Neural progenitor cell (in vitro differentiated cells): Measurements from ENCODE around the gene TPCN1. TPM values are rescaled to one million over a fixed set of nuclear protein-coding genes. Genes with fewer than 3 reads are reported as not detected.

ENCODE experiments used
- DNase-seq: peaks from one replicate; pipeline ENCODE4 v3.0.0-alpha.2; 2016; ENCODE audit warnings: low spot score
- H2AFZ ChIP-seq: fragments of 200-600 bp; sonication (generic); replicated peaks from 2 replicates; pipeline ENCODE4 v1.6.1; 2016; ENCODE audit warnings: antibody characterized with exemption
- H3F3A ChIP-seq: fragments of 200-600 bp; sonication (generic); 2 replicates; pipeline ENCODE4 v1.6.1; 2016; ENCODE audit warnings: antibody characterized with exemption, low read depth
- H3K27ac ChIP-seq: fragments of 200-600 bp; sonication (generic); 2 replicates; pipeline ENCODE4 v1.5.1; 2016; ENCODE audit warnings: mild to moderate bottlenecking
- H3K27me3 ChIP-seq: fragments of 200-600 bp; sonication (generic); 2 replicates; pipeline ENCODE4 v1.6.1; 2016; ENCODE audit warnings: mild to moderate bottlenecking, moderate library complexity
- H3K36me3 ChIP-seq: fragments of 200-600 bp; sonication (generic); 2 replicates; pipeline ENCODE4 v1.5.1; 2016
- H3K4me1 ChIP-seq: fragments of 200-600 bp; sonication (generic); 2 replicates; pipeline ENCODE4 v1.6.1; 2016; ENCODE audit warnings: mixed run types
- H3K4me2 ChIP-seq: fragments of 200-600 bp; sonication (generic); 2 replicates; pipeline ENCODE4 v1.6.1; 2016
- H3K4me3 ChIP-seq: fragments of 200-600 bp; sonication (generic); 2 replicates; pipeline ENCODE4 v1.5.1; 2016
- H3K79me2 ChIP-seq: fragments of 200-600 bp; sonication (generic); 2 replicates; pipeline ENCODE4 v1.6.1; 2016; ENCODE audit warnings: low read depth
- H3K9ac ChIP-seq: fragments of 200-600 bp; sonication (generic); 2 replicates; pipeline ENCODE4 v1.6.1; 2016
- H3K9me3 ChIP-seq: fragments of 200-600 bp; sonication (generic); 2 replicates; pipeline ENCODE4 v1.5.1; 2016; ENCODE audit warnings: low read depth
- H4K20me1 ChIP-seq: fragments of 200-600 bp; sonication (generic); 2 replicates; pipeline ENCODE4 v1.6.1; 2016; ENCODE audit warnings: low read depth
- H3K27ac Mint-ChIP-seq: 3 replicates; pipeline ENCODE4 v1.8.0; 2021; ENCODE audit warnings: mixed read lengths
- H3K27me3 Mint-ChIP-seq: 2 replicates; pipeline ENCODE4 v1.8.0; 2022; ENCODE audit warnings: low read depth, mild to moderate bottlenecking, inconsistent platforms, moderate library complexity, mixed read lengths; ENCODE audit not compliant: insufficient read depth
- H3K36me3 Mint-ChIP-seq: 3 replicates; pipeline ENCODE4 v1.8.0; 2021; ENCODE audit warnings: mixed read lengths
- H3K4me1 Mint-ChIP-seq: 3 replicates; pipeline ENCODE4 v1.8.0; 2021; ENCODE audit warnings: mixed read lengths
- H3K4me3 Mint-ChIP-seq: 3 replicates; pipeline ENCODE4 v1.8.0; 2021; ENCODE audit warnings: mild to moderate bottlenecking, moderate library complexity, mixed read lengths
- H3K9me3 Mint-ChIP-seq: 3 replicates; pipeline ENCODE4 v1.8.0; 2020; ENCODE audit warnings: mixed read lengths
- EZH2 ChIP-seq: fragments of 200-600 bp; sonication (generic); IDR thresholded peaks from 2 replicates; pipeline ENCODE4 v1.6.1; 2017; ENCODE audit warnings: antibody characterized with exemption, mild to moderate bottlenecking, moderate library complexity
- EZH2phosphoT487 ChIP-seq: fragments of 200-600 bp; sonication (generic); IDR thresholded peaks from 2 replicates; pipeline ENCODE4 v1.6.1; 2017; ENCODE audit warnings: antibody characterized with exemption
- total RNA-seq: library from RNA; depleted of rRNA; stranded (reverse); fragments of >200 nt; gene quantifications from 2 replicates; pipeline ENCODE4 v1.2.3, GENCODE V29; 2015; ENCODE audit warnings: low replicate concordance
- TF ChIP-seq, protein P1 (sequence below): fragments of 200-600 bp; sonication (generic); IDR thresholded peaks from 2 replicates; pipeline ENCODE4 v1.5.1; 2017; ENCODE audit warnings: antibody characterized with exemption, mild to moderate bottlenecking

The TPCN1 gene
- total RNA-seq, 1 donor from 2014 or later: 12.2 TPM

DNA sequence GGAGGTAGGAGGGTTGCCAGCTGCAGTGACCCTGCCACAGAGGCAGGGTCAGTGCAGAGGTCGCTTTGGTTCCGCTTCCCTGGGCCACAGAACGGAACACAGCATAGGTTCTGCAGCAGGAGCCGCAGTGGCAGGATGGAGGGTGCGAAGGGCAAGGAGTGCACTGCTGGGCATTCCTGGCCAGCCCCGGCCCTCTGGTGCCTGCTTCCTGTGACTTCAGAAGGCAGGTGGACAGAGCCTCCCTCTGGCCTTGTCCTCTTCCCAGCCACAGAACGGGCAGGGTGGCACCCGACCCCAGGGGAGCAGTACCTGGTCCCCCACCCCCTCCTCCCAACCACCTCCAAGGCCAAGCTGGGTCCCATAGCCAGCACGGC is 75.9 kb downstream of the TPCN1 start:
- Histone ChIP-seq H3K9ac (no peak overlapping the region), H3K79me2 (no peaks in the 10 kb centered on the region), H4K20me1 (no peaks in the 10 kb centered on the region), H3K4me2 (no peak overlapping the region), H3K27me3 (no peaks in the 10 kb centered on the region), H2AFZ (no peak overlapping the region), H3K27ac (no peak overlapping the region), H3F3A (peaks cover 8% of the 10 kb centered on the region), H3K9me3 (no peaks in the 10 kb centered on the region), H3K36me3 (no peaks in the 10 kb centered on the region), H3K4me3 (no peak overlapping the region), H3K4me1 (peaks cover 7% of the 10 kb centered on the region)
- Mint-ChIP-seq H3K36me3 (no peaks in the 10 kb centered on the region), H3K4me1 (peaks cover 12% of the 10 kb centered on the region), H3K27ac (no peak overlapping the region), H3K4me3 (no peak overlapping the region), H3K9me3 (no peaks in the 10 kb centered on the region), H3K27me3 (peaks cover 5% of the 10 kb centered on the region)
- DNase-seq: no peak
- TF ChIP-seq, protein P1, sequence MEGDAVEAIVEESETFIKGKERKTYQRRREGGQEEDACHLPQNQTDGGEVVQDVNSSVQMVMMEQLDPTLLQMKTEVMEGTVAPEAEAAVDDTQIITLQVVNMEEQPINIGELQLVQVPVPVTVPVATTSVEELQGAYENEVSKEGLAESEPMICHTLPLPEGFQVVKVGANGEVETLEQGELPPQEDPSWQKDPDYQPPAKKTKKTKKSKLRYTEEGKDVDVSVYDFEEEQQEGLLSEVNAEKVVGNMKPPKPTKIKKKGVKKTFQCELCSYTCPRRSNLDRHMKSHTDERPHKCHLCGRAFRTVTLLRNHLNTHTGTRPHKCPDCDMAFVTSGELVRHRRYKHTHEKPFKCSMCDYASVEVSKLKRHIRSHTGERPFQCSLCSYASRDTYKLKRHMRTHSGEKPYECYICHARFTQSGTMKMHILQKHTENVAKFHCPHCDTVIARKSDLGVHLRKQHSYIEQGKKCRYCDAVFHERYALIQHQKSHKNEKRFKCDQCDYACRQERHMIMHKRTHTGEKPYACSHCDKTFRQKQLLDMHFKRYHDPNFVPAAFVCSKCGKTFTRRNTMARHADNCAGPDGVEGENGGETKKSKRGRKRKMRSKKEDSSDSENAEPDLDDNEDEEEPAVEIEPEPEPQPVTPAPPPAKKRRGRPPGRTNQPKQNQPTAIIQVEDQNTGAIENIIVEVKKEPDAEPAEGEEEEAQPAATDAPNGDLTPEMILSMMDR: no peak
- no peak for TF ChIP-seq EZH2phosphoT487

DNA sequence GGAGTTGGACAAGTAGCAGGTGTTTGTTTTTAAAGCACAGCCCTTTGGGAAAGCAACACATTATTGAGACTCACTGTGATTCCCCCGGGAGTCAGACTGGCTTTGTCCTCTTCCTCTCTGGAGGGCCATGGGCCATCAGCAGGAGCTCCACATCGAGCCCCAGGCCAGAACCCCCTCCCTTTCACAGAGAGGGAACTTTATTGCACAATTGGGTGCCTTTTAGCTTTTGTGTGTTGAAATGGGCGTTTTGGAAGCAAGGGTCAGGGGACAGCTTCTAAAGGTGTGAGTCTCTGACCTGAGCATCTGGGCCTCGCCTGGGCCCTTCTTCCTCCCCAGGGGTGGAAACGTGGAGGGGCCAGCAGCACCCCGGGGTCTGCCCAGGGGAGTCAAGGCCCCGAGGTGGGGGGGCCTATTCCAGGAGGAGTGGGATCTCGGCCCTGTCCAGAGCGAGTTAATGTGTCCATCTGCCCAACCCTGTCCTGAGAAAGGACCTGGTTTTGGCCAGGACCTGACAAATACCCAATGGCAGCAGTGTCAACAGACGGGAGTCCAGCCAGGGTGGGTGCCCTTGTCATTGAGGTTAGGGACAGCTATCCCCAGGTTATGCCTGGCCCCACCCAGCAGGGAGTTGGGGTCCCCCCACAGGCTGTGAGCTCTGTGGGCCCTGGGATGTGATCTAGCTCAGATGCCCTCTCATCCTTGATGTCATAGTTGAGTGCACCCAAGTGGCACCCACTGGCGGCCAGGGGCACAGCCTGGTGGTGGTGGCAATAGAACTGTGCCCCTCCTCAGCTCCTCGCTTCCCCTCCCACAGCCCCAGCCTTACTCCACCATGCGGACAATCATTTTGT is 76.6 kb downstream of the TPCN1 start:
- DNase-seq: no peak
- Histone ChIP-seq H4K20me1 (no peaks in the 10 kb centered on the region), H3K79me2 (no peaks in the 10 kb centered on the region), H3K9me3 (no peaks in the 10 kb centered on the region), H3K36me3 (no peaks in the 10 kb centered on the region), H3K4me2 (no peak overlapping the region), H3K27ac (no peak overlapping the region), H3K27me3 (no peaks in the 10 kb centered on the region), H3K4me3 (no peak overlapping the region), H3K4me1 (peaks cover 13% of the 10 kb centered on the region), H2AFZ (no peak overlapping the region), H3F3A (peaks cover 15% of the 10 kb centered on the region), H3K9ac (no peak overlapping the region)
- Mint-ChIP-seq H3K27ac (no peak overlapping the region), H3K4me1 (peaks cover 19% of the 10 kb centered on the region), H3K4me3 (no peak overlapping the region), H3K27me3 (peaks cover 5% of the 10 kb centered on the region), H3K9me3 (no peaks in the 10 kb centered on the region), H3K36me3 (no peaks in the 10 kb centered on the region)
- no peak for TF ChIP-seq EZH2phosphoT487
- TF ChIP-seq, protein P1: no peak

DNA sequence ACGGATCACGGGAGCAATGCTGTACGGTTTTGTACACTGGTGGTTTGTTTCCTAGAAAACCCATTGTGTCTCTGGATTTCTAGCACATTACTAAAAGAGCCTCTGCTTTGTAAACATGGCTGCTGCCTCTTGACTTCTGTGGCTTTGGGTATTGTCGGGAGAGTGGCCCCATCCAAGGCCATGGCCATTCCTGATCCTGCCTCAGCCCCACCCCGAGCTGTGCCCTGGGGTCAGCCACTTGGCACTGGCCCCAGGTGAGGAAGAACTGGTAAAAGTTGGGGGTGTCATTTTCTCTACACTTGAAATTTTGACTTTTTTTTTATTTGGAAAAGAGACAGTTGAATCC is 77.2 kb downstream of the TPCN1 start:
- no peak for DNase-seq
- Histone ChIP-seq H3K27me3 (no peaks in the 10 kb centered on the region), H3K9me3 (no peaks in the 10 kb centered on the region), H4K20me1 (no peaks in the 10 kb centered on the region), H3K79me2 (no peaks in the 10 kb centered on the region), H3K27ac (no peak overlapping the region), H3K9ac (no peak overlapping the region), H3K4me3 (no peak overlapping the region), H3K4me2 (no peak overlapping the region), H2AFZ (no peak overlapping the region), H3K36me3 (no peaks in the 10 kb centered on the region), H3K4me1 (peaks cover 16% of the 10 kb centered on the region), H3F3A (peaks cover 21% of the 10 kb centered on the region)
- Mint-ChIP-seq H3K36me3 (no peaks in the 10 kb centered on the region), H3K4me3 (no peak overlapping the region), H3K9me3 (no peaks in the 10 kb centered on the region), H3K27ac (no peak overlapping the region), H3K4me1 (peaks cover 25% of the 10 kb centered on the region), H3K27me3 (peaks cover 5% of the 10 kb centered on the region)
- TF ChIP-seq EZH2phosphoT487: no peak
- no peak for TF ChIP-seq EZH2
- TF ChIP-seq, protein P1: no peak
